CD4-positive, alpha-beta T cell (primary cell): Measurements from ENCODE around the gene VN1R2. TPM values are rescaled to one million over a fixed set of nuclear protein-coding genes. Genes with fewer than 3 reads are reported as not detected.
"Not testable (repeated sequence)": the region's sequence is repeated elsewhere in the genome, so short reads cannot be mapped to it uniquely, and the experiment has no call there.

Experiments used
- ATAC-seq: fragments of 200-7000 bp; cut with Tn5 transposase; one replicate; pipeline ENCODE4 v1.10.0; 2022; ENCODE audit warnings: mild to moderate bottlenecking; ENCODE audit not compliant: poor library complexity
- CTCF ChIA-PET: fragments of 350-600 bp; sonication (Branson Sonifier 250); formaldehyde crosslinking; loops from one replicate; lab custom pipeline; 2021; ENCODE audit warnings: antibody characterized with exemption, inconsistent platforms; lab: Charles Lee
- POLR2A ChIA-PET: fragments of 350-600 bp; sonication (Branson Sonifier 250); formaldehyde crosslinking; loops from one replicate; lab custom pipeline; 2021; ENCODE audit warnings: antibody characterized with exemption, inconsistent platforms; lab: Charles Lee
- DNase-seq, 14 experiments: peaks; one replicate each; pipeline ENCODE4 v3.0.0-alpha.2; 2013 to 2020; ENCODE audit warnings: mixed read lengths in 2 of 14
- H3K27ac ChIP-seq, 2 donors: one replicate each; pipeline versions ENCODE4 v1.5.1 to v1.7.0; 2013; ENCODE audit warnings: low read length in 2 of 2, low read depth in 1 of 2, mild to moderate bottlenecking in 1 of 2
- H3K27me3 ChIP-seq, 2 experiments: 1 replicate in 1 of 2; 2 replicates in 1 of 2; pipeline versions ENCODE4 v1.6.1 to v1.7.0; 2013; ENCODE audit warnings: low read length in 2 of 2, control low read depth in 1 of 2, mild to moderate bottlenecking in 1 of 2, moderate library complexity in 1 of 2; ENCODE audit not compliant: insufficient read depth in 2 of 2, control insufficient read depth in 1 of 2
- H3K36me3 ChIP-seq: one replicate; pipeline ENCODE4 v1.6.1; 2013; ENCODE audit warnings: low read length, control low read depth; ENCODE audit not compliant: insufficient read depth
- H3K4me1 ChIP-seq: one replicate; pipeline ENCODE4 v1.6.1; 2013; ENCODE audit warnings: low read length, control low read depth; ENCODE audit not compliant: insufficient read depth
- H3K4me3 ChIP-seq: one replicate; pipeline ENCODE4 v1.5.1; 2013; ENCODE audit warnings: mild to moderate bottlenecking, low read length, moderate library complexity
- H3K9me3 ChIP-seq, 2 experiments: 1 replicate in 1 of 2; 2 replicates in 1 of 2; pipeline versions ENCODE4 v1.6.1 to v1.7.0; 2013; ENCODE audit warnings: low read length in 2 of 2, mild to moderate bottlenecking in 2 of 2, control low read depth in 1 of 2, moderate library complexity in 1 of 2; ENCODE audit not compliant: control insufficient read depth in 1 of 2, insufficient read depth in 1 of 2
- H3K27ac Mint-ChIP-seq: one replicate; pipeline ENCODE4 v1.8.0; 2020; ENCODE audit warnings: mixed read lengths
- H3K27me3 Mint-ChIP-seq: one replicate; pipeline ENCODE4 v1.8.0; 2021; ENCODE audit warnings: mixed read lengths
- H3K36me3 Mint-ChIP-seq: one replicate; pipeline ENCODE4 v1.8.0; 2021; ENCODE audit warnings: low read depth, mixed read lengths
- H3K4me1 Mint-ChIP-seq: one replicate; pipeline ENCODE4 v1.8.0; 2021; ENCODE audit warnings: low read depth, mixed read lengths
- H3K4me3 Mint-ChIP-seq: one replicate; pipeline ENCODE4 v1.8.0; 2020; ENCODE audit warnings: mild to moderate bottlenecking, mixed read lengths
- H3K9me3 Mint-ChIP-seq: one replicate; pipeline ENCODE4 v1.8.0; 2020; ENCODE audit warnings: mixed read lengths
- CTCF ChIP-seq: fragments of 200-600 bp; IDR thresholded peaks from one replicate; pipeline ENCODE4 v1.8.0; 2022; ENCODE audit warnings: antibody characterized with exemption, mild to moderate bottlenecking
- intact Hi-C, 2 experiments: fragments of 100-400 bp; cut with DNase I in 1 of 2; cut with micrococcal nuclease in 1 of 2; formaldehyde crosslinking; loops; one replicate each; pipeline versions ENCODE4 v1.15.1 to v1.9.0; 2023 to 2025; cut with DNase I, micrococcal nuclease
- polyA plus RNA-seq, 2 donors: library from polyadenylated mRNA; unstranded; fragments of 120-200 nt; gene quantifications; one replicate each; pipeline ENCODE4 v1.2.1, GENCODE V29; 2013
- total RNA-seq, 174 experiments: library from RNA in 2 of 174; stranded (reverse) in 2 of 174; gene quantifications; one replicate each; pipeline ENCODE4 v1.2.3 and lab custom pipeline; 2021 to 2026

Gene VN1R2, protein sequence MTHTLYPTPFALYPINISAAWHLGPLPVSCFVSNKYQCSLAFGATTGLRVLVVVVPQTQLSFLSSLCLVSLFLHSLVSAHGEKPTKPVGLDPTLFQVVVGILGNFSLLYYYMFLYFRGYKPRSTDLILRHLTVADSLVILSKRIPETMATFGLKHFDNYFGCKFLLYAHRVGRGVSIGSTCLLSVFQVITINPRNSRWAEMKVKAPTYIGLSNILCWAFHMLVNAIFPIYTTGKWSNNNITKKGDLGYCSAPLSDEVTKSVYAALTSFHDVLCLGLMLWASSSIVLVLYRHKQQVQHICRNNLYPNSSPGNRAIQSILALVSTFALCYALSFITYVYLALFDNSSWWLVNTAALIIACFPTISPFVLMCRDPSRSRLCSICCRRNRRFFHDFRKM
- total RNA-seq (not detected), total RNA-seq (lab: John Stamatoyannopoulos, UW) (0 to 0.14 (median 0) reads per million in 172 experiments)
- polyA plus RNA-seq (2013, experiment 1 of 2): not detected
- polyA plus RNA-seq (2013, experiment 2 of 2): not detected

DNA sequence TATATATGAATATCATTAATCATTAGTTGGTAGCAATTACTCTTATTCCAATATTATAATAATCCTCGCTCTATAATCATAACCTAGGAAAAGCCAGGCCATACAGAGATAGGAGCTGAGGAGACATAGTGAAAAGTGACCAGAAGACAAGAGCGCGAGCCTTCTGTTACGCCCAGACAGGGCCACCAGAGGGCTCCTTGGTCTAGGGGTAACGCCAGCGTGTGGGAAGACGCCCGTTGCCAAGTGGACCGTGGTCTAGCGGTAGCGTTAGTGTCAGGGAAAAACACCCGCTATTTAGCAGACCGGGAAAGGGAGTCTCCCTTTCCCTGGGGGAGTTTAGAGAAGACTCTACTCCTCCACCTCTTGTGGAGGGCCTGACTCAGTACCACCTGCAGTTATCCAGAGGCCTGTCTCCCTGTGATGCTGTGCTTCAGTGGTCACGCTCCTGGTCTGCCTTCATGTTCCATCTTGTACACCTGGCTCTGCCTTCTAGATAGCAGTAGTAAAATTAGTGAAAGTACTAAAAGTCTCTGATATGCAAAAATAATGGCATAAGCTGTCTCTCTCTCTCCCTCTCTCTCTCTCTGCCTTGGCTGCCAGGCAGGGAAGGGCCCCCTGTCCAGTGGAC lies at the start of gene VN1R2:
TSS of gene VN1R2 (plus strand) at position 578 of the 628 bp plus-strand sequence. CDS start 84 bp downstream, outside the sequence.
- CTCF ChIA-PET, DNase-seq, H3K4me3 ChIP-seq, H3K4me1 Mint-ChIP-seq, H3K27me3 Mint-ChIP-seq, H3K27ac Mint-ChIP-seq, POLR2A ChIA-PET, H3K27me3 ChIP-seq, ATAC-seq, H3K36me3 ChIP-seq, H3K27ac ChIP-seq: not testable (repeated sequence)
- peaks cover 45% of the 10 kb centered on the region for H3K36me3 Mint-ChIP-seq
- H3K4me1 ChIP-seq: peaks cover 12% of the 10 kb centered on the region
- peaks cover 48 to 56% of the 10 kb centered on the region in 2 experiments for H3K9me3 ChIP-seq
- intact Hi-C loops: loop anchor here in 1 of 2 experiments (10.0 kb wide), 1 partner anchor 107 kb away; the partner anchor contains the start of gene ZNF525
- H3K9me3 Mint-ChIP-seq: peaks cover 24% of the 10 kb centered on the region
- H3K4me3 Mint-ChIP-seq: peak within 1 kb of the TSS; percentile 59

DNA sequence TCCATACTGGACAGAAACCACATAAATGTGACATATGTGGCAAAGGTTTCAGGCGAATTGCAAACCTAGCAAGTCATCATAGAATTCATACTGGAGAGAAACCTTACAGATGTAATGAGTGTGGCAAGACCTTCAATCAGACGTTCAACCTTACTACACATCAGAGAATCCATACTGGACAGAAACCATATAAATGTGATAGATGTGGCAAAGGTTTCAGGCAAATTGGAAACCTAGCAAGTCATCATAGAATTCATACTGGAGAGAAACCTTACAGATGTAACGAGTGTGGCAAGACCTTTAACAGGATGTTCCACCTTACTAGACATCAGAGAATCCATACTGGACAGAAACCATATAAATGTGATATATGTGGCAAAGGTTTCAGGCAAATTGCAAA lies 46.5 kb upstream of the VN1R2 start:
- H3K4me3 Mint-ChIP-seq, CTCF ChIA-PET, POLR2A ChIA-PET, DNase-seq, H3K27ac ChIP-seq, H3K27ac Mint-ChIP-seq, intact Hi-C loops, ATAC-seq, H3K4me3 ChIP-seq, H3K27me3 Mint-ChIP-seq, H3K4me1 Mint-ChIP-seq, H3K4me1 ChIP-seq, H3K27me3 ChIP-seq: not testable (repeated sequence)
- Mint-ChIP-seq H3K9me3 (peaks cover 14% of the 10 kb centered on the region), H3K36me3 (peaks cover 93% of the 10 kb centered on the region)
- Histone ChIP-seq H3K9me3 (peaks cover 49 to 89% of the 10 kb centered on the region in 2 experiments), H3K36me3 (peaks cover 24% of the 10 kb centered on the region)

DNA sequence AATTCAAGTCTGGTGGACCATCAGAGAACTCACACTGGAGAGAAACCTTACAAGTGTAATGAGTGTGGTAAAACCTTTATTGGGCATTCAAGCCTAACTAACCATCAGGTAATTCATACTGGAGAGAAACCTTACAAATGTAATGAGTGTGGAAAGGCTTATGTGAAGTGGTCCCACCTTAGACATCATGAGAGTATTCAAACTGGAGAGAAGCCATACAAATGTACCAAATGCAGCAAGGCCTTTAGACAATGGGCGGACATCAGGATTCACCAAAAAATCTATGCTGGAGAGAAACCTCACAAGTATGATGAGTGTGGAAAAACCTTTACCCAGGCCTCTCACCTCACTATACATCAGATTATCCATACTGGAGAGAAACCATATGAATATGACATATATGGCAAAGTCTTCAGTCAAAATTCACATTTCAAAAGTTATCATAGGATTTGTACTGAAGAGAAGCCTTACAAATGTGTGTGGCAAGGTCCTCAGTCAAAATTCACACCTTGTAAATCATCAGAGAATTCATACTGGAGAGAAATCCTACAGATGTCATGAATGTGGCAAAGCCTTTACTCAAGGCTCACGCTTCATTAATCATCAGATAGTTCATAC lies 45.3 kb upstream of the VN1R2 start:
- no peak for DNase-seq
- Mint-ChIP-seq H3K27me3 (no peaks in the 10 kb centered on the region), H3K27ac (no peak overlapping the region), H3K4me3 (no peak overlapping the region), H3K9me3 (peaks cover 9% of the 10 kb centered on the region), H3K4me1 (no peaks in the 10 kb centered on the region), H3K36me3 (peaks cover 83% of the 10 kb centered on the region)
- Histone ChIP-seq H3K9me3 (peaks cover 62 to 99% of the 10 kb centered on the region in 2 experiments), H3K27ac (no peak overlapping the region), H3K4me1 (no peaks in the 10 kb centered on the region), H3K4me3 (no peak overlapping the region), H3K27me3 (no peaks in the 10 kb centered on the region), H3K36me3 (peaks cover 22% of the 10 kb centered on the region)
- intact Hi-C loops: no loop called here
- ChIA-PET CTCF (no interaction called here), POLR2A (no interaction called here)
- TF ChIP-seq CTCF: no peak
- ATAC-seq: no peak

- H3K4me3 Mint-ChIP-seq, H3K4me1 Mint-ChIP-seq, POLR2A ChIA-PET, H3K27me3 ChIP-seq, H3K27ac Mint-ChIP-seq, H3K4me1 ChIP-seq, ATAC-seq, H3K36me3 ChIP-seq, DNase-seq, CTCF ChIA-PET, H3K27me3 Mint-ChIP-seq, H3K4me3 ChIP-seq, H3K27ac ChIP-seq, intact Hi-C loops: not testable (repeated sequence)
- Mint-ChIP-seq H3K9me3 (peaks cover 26% of the 10 kb centered on the region), H3K36me3 (peaks cover 61% of the 10 kb centered on the region)
- peaks cover 57 to 63% of the 10 kb centered on the region in 2 experiments for H3K9me3 ChIP-seq
Observed at GRCh38 chr19:53222716-53223115, 35.4 kb upstream of the VN1R2 start.
